DOHH2 (cell line): Measurements from ENCODE around the gene PRPS2.
A peak's percentile ranks its signal among the peaks of the same experiment; 100 is the strongest.

ENCODE experiments used
- H3F3A ChIP-seq: fragments of 200-600 bp; sonication (generic), shearing (Covaris generic); 2 replicates; pipeline ENCODE4 v1.6.0; 2016; ENCODE audit warnings: antibody characterized with exemption, mild to moderate bottlenecking; ENCODE audit not compliant: control insufficient read depth, insufficient read depth
- H3K27ac ChIP-seq: fragments of 200-600 bp; sonication (generic); 2 replicates; pipeline ENCODE4 v1.5.1; 2014; ENCODE audit warnings: low read depth, mild to moderate bottlenecking, low read length, moderate library complexity
- H3K27me3 ChIP-seq: fragments of 200-600 bp; sonication (generic); 2 replicates; pipeline ENCODE4 v1.6.1; 2014; ENCODE audit warnings: mild to moderate bottlenecking, low read length, mixed read lengths; ENCODE audit not compliant: control insufficient read depth
- H3K36me3 ChIP-seq: fragments of 200-600 bp; sonication (generic); 2 replicates; pipeline ENCODE4 v1.6.1; 2014; ENCODE audit warnings: mild to moderate bottlenecking, low read length, moderate library complexity, mixed read lengths; ENCODE audit not compliant: control insufficient read depth
- H3K4me1 ChIP-seq: fragments of 200-600 bp; sonication (generic); 2 replicates; pipeline ENCODE4 v1.6.1; 2014; ENCODE audit warnings: mild to moderate bottlenecking, low read length, mixed read lengths; ENCODE audit not compliant: control insufficient read depth
- H3K4me2 ChIP-seq: fragments of 200-600 bp; sonication (generic); 2 replicates; pipeline ENCODE4 v1.6.0; 2014; ENCODE audit warnings: mild to moderate bottlenecking, low read length, moderate library complexity
- H3K4me3 ChIP-seq: fragments of 200-600 bp; sonication (generic); 2 replicates; pipeline ENCODE4 v1.5.1; 2014; ENCODE audit warnings: mild to moderate bottlenecking, low read length, mixed read lengths
- H3K79me2 ChIP-seq: fragments of 200-600 bp; sonication (generic); 2 replicates; pipeline ENCODE4 v1.6.1; 2014; ENCODE audit warnings: mild to moderate bottlenecking, low read length, mixed read lengths; ENCODE audit not compliant: control insufficient read depth
- H3K9me2 ChIP-seq: fragments of 200-600 bp; sonication (generic); replicated peaks from 2 replicates; pipeline ENCODE4 v1.6.1; 2014; ENCODE audit warnings: mild to moderate bottlenecking, low read length, mixed read lengths; ENCODE audit not compliant: control insufficient read depth
- H3K9me3 ChIP-seq: fragments of 200-600 bp; sonication (generic); 2 replicates; pipeline ENCODE4 v1.6.1; 2014; ENCODE audit warnings: antibody characterized with exemption, low read length, mixed read lengths; ENCODE audit not compliant: control insufficient read depth, insufficient read depth
- H4K20me1 ChIP-seq: fragments of 200-600 bp; sonication (generic); 2 replicates; pipeline ENCODE4 v1.6.0; 2014; ENCODE audit warnings: low read depth, mild to moderate bottlenecking, antibody characterized with exemption, low read length, moderate library complexity; ENCODE audit not compliant: control insufficient read depth, insufficient read depth
- EZH2phosphoT487 ChIP-seq: fragments of 200-600 bp; sonication (generic); IDR thresholded peaks from 2 replicates; pipeline ENCODE4 v1.6.1; 2017; ENCODE audit warnings: borderline replicate concordance, mild to moderate bottlenecking, antibody characterized with exemption, low read length, moderate library complexity, mixed read lengths
- TF ChIP-seq, protein P1 (sequence below): fragments of 200-600 bp; sonication (generic); IDR thresholded peaks from one replicate; pipeline ENCODE4 v1.5.1; 2014; ENCODE audit warnings: antibody characterized with exemption, mild to moderate bottlenecking, low read depth, low read length; ENCODE audit not compliant: poor library complexity, severe bottlenecking

PRPS2 gene

GRCh38 chrX:12789976-12790375, 1.2 kb upstream of the PRPS2 start:
- Histone ChIP-seq H3K4me3 (no peak overlapping the region; the same call in 1 of the 2 replicates), H3K36me3 (peaks cover 27% of the 10 kb centered on the region), H3K27ac (no peak overlapping the region), H3K79me2 (peaks cover 41% of the 10 kb centered on the region), H3K9me3 (no peaks in the 10 kb centered on the region), H3K9me2 (no peaks in the 10 kb centered on the region), H4K20me1 (peaks cover 9% of the 10 kb centered on the region; the same call in 1 of the 2 replicates), H3K4me1 (peaks cover 27% of the 10 kb centered on the region), H3K27me3 (0 out of 2 replicates have a peak, but pooled peaks cover 3% of the 10 kb centered on the region), H3F3A (no peaks in the 10 kb centered on the region), H3K4me2 (peak overlapping the region; percentile 75; the same call in 1 of the 2 replicates)
- TF ChIP-seq, protein P1, sequence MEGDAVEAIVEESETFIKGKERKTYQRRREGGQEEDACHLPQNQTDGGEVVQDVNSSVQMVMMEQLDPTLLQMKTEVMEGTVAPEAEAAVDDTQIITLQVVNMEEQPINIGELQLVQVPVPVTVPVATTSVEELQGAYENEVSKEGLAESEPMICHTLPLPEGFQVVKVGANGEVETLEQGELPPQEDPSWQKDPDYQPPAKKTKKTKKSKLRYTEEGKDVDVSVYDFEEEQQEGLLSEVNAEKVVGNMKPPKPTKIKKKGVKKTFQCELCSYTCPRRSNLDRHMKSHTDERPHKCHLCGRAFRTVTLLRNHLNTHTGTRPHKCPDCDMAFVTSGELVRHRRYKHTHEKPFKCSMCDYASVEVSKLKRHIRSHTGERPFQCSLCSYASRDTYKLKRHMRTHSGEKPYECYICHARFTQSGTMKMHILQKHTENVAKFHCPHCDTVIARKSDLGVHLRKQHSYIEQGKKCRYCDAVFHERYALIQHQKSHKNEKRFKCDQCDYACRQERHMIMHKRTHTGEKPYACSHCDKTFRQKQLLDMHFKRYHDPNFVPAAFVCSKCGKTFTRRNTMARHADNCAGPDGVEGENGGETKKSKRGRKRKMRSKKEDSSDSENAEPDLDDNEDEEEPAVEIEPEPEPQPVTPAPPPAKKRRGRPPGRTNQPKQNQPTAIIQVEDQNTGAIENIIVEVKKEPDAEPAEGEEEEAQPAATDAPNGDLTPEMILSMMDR = no peak

DNA sequence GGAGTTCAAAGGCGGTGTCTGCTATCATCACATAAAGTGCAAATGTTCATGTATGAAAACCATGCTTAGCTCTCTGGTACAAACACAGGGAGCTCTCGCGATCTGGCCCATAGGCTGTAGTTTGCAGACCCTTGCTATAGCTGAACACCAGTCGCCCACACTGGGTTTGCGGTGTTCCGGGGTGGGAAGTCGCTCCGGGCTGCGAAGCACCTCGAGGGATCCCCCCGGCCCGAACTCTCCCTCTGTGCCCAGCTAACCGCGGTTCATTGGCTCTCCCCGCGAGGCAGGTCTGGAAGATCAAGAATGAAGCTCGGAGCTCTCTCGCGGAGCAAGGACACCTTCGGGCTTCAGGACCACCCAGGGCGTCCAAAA, 341 bp upstream of the PRPS2 start:
- Histone ChIP-seq H3F3A (no peaks in the 10 kb centered on the region), H3K9me3 (no peaks in the 10 kb centered on the region), H4K20me1 (peaks cover 10% of the 10 kb centered on the region; the same call in 1 of the 2 replicates), H3K27me3 (0 out of 2 replicates have a peak, but pooled peaks cover 3% of the 10 kb centered on the region), H3K4me2 (peak overlapping the region; percentile 75), H3K79me2 (peaks cover 50% of the 10 kb centered on the region), H3K27ac (no peak overlapping the region), H3K9me2 (no peaks in the 10 kb centered on the region), H3K4me1 (peaks cover 27% of the 10 kb centered on the region), H3K4me3 (peak overlapping the region; percentile 87), H3K36me3 (peaks cover 27% of the 10 kb centered on the region)
- TF ChIP-seq, protein P1 = no peak
- no peak for TF ChIP-seq EZH2phosphoT487

DNA sequence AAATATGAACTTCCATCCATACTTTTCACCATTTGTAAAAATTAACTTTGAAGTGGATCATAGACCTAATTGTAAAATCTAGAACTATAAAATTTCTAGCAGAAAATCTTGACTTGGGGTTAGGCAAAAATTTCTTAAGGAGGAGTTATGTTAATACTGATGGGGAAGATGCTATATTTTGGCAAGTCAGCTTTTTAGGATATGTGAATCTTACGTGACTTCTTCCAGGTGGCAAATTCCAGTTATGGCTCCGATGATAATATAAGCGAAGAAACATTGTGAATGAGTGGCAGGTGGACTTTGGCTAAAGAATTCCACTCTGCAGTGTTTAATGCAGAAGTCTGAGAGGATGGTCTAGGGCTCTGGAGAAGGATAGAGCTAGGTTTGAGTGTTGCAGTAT, 1.5 kb downstream of the PRPS2 start:
- peak overlapping the region; percentile 87 for H3K4me3 ChIP-seq
- TF ChIP-seq, protein P1 = no peak
- no peak for TF ChIP-seq EZH2phosphoT487
- H3K79me2 ChIP-seq = peaks cover 66% of the 10 kb centered on the region

More for the DNA sequence above, 1.5 kb downstream of the PRPS2 start:
- Histone ChIP-seq H3K9me3 (no peaks in the 10 kb centered on the region), H3F3A (no peaks in the 10 kb centered on the region), H4K20me1 (peaks cover 10% of the 10 kb centered on the region; the same call in 1 of the 2 replicates), H3K9me2 (no peaks in the 10 kb centered on the region), H3K36me3 (peaks cover 32% of the 10 kb centered on the region), H3K27ac (no peak overlapping the region), H3K4me2 (peak overlapping the region; percentile 78), H3K4me1 (peaks cover 27% of the 10 kb centered on the region), H3K27me3 (0 out of 2 replicates have a peak, but pooled peaks cover 3% of the 10 kb centered on the region)
